SK-N-SH (cell line): Measurements from ENCODE around the gene TOP3B.

ENCODE experiments used
- EZH2phosphoT487 ChIP-seq: fragments of 200-600 bp; sonication (generic); IDR thresholded peaks from 2 replicates; pipeline ENCODE4 v1.6.1; 2017; ENCODE audit warnings: low read depth, mixed run types, mild to moderate bottlenecking, antibody characterized with exemption, moderate library complexity, borderline replicate concordance
- FOXJ3 ChIP-seq: sonication (generic); formaldehyde crosslinking; IDR thresholded peaks from 2 replicates; pipeline ENCODE4 v1.5.1; 2020; ENCODE audit warnings: mild to moderate bottlenecking, missing genetic modification reagents
- GABPA ChIP-seq: IDR thresholded peaks from 2 replicates; pipeline ENCODE4 v1.4.0; 2012; ENCODE audit warnings: low read depth, mild to moderate bottlenecking
- NFIC ChIP-seq: IDR thresholded peaks from 2 replicates; pipeline ENCODE4 v1.4.0; 2012; ENCODE audit warnings: borderline replicate concordance
- RFX5 ChIP-seq: IDR thresholded peaks from 2 replicates; pipeline ENCODE4 v1.6.1; 2012; ENCODE audit warnings: mild to moderate bottlenecking, improper control_type of control experiment, low read length
- TF ChIP-seq, protein P1 (sequence below): fragments of 200-600 bp; sonication (generic); IDR thresholded peaks from 2 replicates; pipeline ENCODE4 v1.6.1; 2017; ENCODE audit warnings: antibody characterized with exemption, mild to moderate bottlenecking, moderate library complexity

DNA sequence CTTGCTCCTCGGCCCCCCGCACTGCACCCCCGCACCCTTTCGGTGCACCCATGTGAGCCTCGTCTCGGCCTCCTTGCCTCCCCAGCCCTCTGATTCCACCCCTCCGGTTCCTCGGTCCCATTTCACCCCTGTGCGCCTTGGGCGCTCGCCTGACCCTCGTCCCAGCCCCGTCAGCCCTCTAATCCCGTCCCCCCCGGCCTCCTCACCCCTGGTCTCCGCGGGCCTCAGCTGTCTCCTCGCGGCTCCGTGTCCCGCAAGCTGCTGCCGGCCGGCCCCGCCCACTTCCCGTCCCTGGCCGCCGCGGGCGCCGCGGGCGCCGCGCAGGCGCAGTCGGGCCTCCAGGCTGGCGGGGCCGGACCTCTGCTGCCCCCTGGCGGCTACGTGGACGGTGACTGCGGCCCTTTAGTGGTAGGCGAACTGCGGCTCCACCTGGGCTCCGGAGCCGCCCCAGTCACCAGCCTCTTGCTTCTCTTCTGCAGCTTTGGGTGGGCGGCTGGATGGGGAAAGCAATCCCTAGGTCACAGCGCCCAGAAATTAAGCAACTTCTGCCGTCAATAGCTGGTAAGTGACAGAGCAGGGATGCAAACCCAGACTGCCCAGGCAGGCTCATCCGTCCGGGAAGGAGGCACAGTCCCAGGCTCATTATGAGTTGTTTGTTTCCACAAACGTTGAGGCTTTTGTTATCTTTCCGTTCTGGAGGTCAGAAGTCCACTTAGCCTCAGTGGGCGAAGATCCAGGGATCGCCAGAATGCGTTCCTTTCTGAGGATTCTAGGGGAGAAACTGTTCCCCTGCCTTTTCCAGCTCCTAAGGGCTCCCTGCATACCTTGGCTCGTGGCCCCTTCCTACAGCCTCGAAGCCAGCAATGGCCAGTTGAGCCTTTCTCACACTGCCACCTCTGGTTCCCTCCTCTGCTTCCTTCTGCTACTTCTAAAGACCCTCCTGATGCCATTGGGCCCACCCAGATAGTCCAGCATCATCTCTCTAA is 29.7 kb downstream of the TOP3B start, which contains the start of gene PPM1F:
- TF ChIP-seq, protein P1, sequence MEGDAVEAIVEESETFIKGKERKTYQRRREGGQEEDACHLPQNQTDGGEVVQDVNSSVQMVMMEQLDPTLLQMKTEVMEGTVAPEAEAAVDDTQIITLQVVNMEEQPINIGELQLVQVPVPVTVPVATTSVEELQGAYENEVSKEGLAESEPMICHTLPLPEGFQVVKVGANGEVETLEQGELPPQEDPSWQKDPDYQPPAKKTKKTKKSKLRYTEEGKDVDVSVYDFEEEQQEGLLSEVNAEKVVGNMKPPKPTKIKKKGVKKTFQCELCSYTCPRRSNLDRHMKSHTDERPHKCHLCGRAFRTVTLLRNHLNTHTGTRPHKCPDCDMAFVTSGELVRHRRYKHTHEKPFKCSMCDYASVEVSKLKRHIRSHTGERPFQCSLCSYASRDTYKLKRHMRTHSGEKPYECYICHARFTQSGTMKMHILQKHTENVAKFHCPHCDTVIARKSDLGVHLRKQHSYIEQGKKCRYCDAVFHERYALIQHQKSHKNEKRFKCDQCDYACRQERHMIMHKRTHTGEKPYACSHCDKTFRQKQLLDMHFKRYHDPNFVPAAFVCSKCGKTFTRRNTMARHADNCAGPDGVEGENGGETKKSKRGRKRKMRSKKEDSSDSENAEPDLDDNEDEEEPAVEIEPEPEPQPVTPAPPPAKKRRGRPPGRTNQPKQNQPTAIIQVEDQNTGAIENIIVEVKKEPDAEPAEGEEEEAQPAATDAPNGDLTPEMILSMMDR: peak; percentile 79
- no peak for TF ChIP-seq GABPA
- no peak for TF ChIP-seq RFX5
- no peak for TF ChIP-seq EZH2phosphoT487
- TF ChIP-seq NFIC: no peak
- no peak for TF ChIP-seq FOXJ3
